ENCODE data around the gene TP53AIP1.

TP53AIP1 gene

GRCh38 chr11:128943428-128943976 lies 831 bp upstream of the TP53AIP1 start:
- DNase-seq (ENCODE audit: low read depth in 4 of 4, low spot score in 1 of 4) = no peak

- no peak for DNase-seq (ENCODE audit: low read depth in 4 of 4, low spot score in 1 of 4)
Observed at GRCh38 chr11:128942272-128942612, 429 bp downstream of the TP53AIP1 start.

GRCh38 chr11:128941573-128942271 lies 949 bp downstream of the TP53AIP1 start:
- DNase-seq (ENCODE audit: low read depth in 4 of 4, low spot score in 1 of 4) = no peak

GRCh38 chr11:128941110-128941509 lies 1.6 kb downstream of the TP53AIP1 start:
- no peak for DNase-seq (ENCODE audit: low read depth in 4 of 4, low spot score in 1 of 4)

GRCh38 chr11:128940603-128941002 lies 2.1 kb downstream of the TP53AIP1 start:
- DNase-seq (ENCODE audit: low read depth in 4 of 4, low spot score in 1 of 4) = no peak

- no peak for DNase-seq (ENCODE audit: low read depth in 4 of 4, low spot score in 1 of 4)
Observed at GRCh38 chr11:128940156-128940555, 2.5 kb downstream of the TP53AIP1 start.

- no peak for DNase-seq (ENCODE audit: low read depth in 4 of 4, low spot score in 1 of 4)
Observed at GRCh38 chr11:128939591-128939990, 3.1 kb downstream of the TP53AIP1 start.

- no peak for DNase-seq (ENCODE audit: low read depth in 4 of 4, low spot score in 1 of 4)
Observed at GRCh38 chr11:128938156-128938885, 4.3 kb downstream of the TP53AIP1 start.

GRCh38 chr11:128937480-128937879 lies 5.2 kb downstream of the TP53AIP1 start:
- no peak for DNase-seq (ENCODE audit: low read depth in 4 of 4, low spot score in 1 of 4)

- no peak for DNase-seq (ENCODE audit: low read depth in 4 of 4, low spot score in 1 of 4)
Observed at GRCh38 chr11:128936606-128937251, 5.9 kb downstream of the TP53AIP1 start.

- no peak for DNase-seq (ENCODE audit: low read depth in 4 of 4, low spot score in 1 of 4)
Observed at GRCh38 chr11:128934926-128935325, 7.7 kb downstream of the TP53AIP1 start.

GRCh38 chr11:128934351-128934750 lies 8.3 kb downstream of the TP53AIP1 start:
- no peak for DNase-seq (ENCODE audit: low read depth in 4 of 4, low spot score in 1 of 4)

GRCh38 chr11:128933481-128934178 lies 9.0 kb downstream of the TP53AIP1 start:
- no peak for DNase-seq (ENCODE audit: low read depth in 4 of 4, low spot score in 1 of 4)

- DNase-seq (ENCODE audit: low read depth in 4 of 4, low spot score in 1 of 4) = no peak
Observed at GRCh38 chr11:128931668-128932067, 11.0 kb downstream of the TP53AIP1 start.

- no peak for DNase-seq (ENCODE audit: low read depth in 4 of 4, low spot score in 1 of 4)
Observed at GRCh38 chr11:128931066-128931465, 11.6 kb downstream of the TP53AIP1 start.

- DNase-seq (ENCODE audit: low read depth in 4 of 4, low spot score in 1 of 4) = no peak
Observed at GRCh38 chr11:128929991-128930390, 12.7 kb downstream of the TP53AIP1 start.

GRCh38 chr11:128929468-128929867 lies 13.2 kb downstream of the TP53AIP1 start:
- DNase-seq (ENCODE audit: low read depth in 4 of 4, low spot score in 1 of 4) = no peak

GRCh38 chr11:128928400-128928799 lies 14.3 kb downstream of the TP53AIP1 start:
- DNase-seq (ENCODE audit: low read depth in 4 of 4, low spot score in 1 of 4) = no peak

- DNase-seq (ENCODE audit: low read depth in 4 of 4, low spot score in 1 of 4) = no peak
Observed at GRCh38 chr11:128927683-128928336, 14.9 kb downstream of the TP53AIP1 start.

GRCh38 chr11:128927108-128927461 lies 15.6 kb downstream of the TP53AIP1 start:
- DNase-seq (ENCODE audit: low read depth in 4 of 4, low spot score in 1 of 4) = no peak
